Stimulated activated CD4-positive, alpha-beta T cell treated with anti-CD3 and anti-CD28 coated beads, Interleukin-12 subunit alpha, Interleukin-12 subunit beta, amount 100 ng/mL, for 48 hours (primary cell): ENCODE results near the gene RETREG2.
A peak's percentile ranks its signal among the peaks of the same experiment; 100 is the strongest.

Experiments
- DNase-seq, 3 donors: peaks; one replicate each; pipeline ENCODE4 v3.0.0-alpha.2; 2020; ENCODE audit warnings: low read depth in 2 of 3, low spot score in 1 of 3

The RETREG2 gene

GRCh38 chr2:219214786-219215185 is 36.7 kb downstream of the RETREG2 start:
- DNase-seq, result no peak

- DNase-seq, result no peak
These were observed 37.9 kb downstream of the RETREG2 start for GRCh38 chr2:219215871-219216534.

- no peak for DNase-seq
These were observed 38.5 kb downstream of the RETREG2 start for GRCh38 chr2:219216535-219216915.

GRCh38 chr2:219218217-219218731 is 40.2 kb downstream of the RETREG2 start:
- DNase-seq, result peak in 1 of 3 donors; percentile 24

GRCh38 chr2:219218732-219219701 is 40.9 kb downstream of the RETREG2 start, which contains the start of gene ABCB6:
ABCB6 (minus strand) TSS chr2:219218958; CDS start chr2:219218673, 285 bp downstream.
- DNase-seq, result peak; percentile 85 to 88 (median 85)

- no peak for DNase-seq
These were observed 41.9 kb downstream of the RETREG2 start for GRCh38 chr2:219219784-219220532.

GRCh38 chr2:219220652-219221402 is 42.8 kb downstream of the RETREG2 start:
- DNase-seq, result no peak

- DNase-seq, result no peak
These were observed 44.0 kb downstream of the RETREG2 start for GRCh38 chr2:219221957-219222518.

GRCh38 chr2:219223831-219224610 is 45.9 kb downstream of the RETREG2 start:
- no peak for DNase-seq

- DNase-seq, result no peak
These were observed 47.3 kb downstream of the RETREG2 start for GRCh38 chr2:219225350-219225749.

- DNase-seq, result no peak
These were observed 50.2 kb downstream of the RETREG2 start for GRCh38 chr2:219228041-219228910.

GRCh38 chr2:219228911-219229304 is 50.8 kb downstream of the RETREG2 start:
- DNase-seq, result no peak

GRCh38 chr2:219229305-219230058 is 51.4 kb downstream of the RETREG2 start, which contains the start of the genes ANKZF1 and ATG9A:
ANKZF1 (plus strand) TSS chr2:219229806; CDS start chr2:219230258, 452 bp downstream.
ATG9A (minus strand) TSS chr2:219229636; CDS start chr2:219228024, 1,612 bp downstream.
- peak; percentile 97 to 98 (median 97) for DNase-seq

GRCh38 chr2:219230059-219230540 is 52.0 kb downstream of the RETREG2 start:
- DNase-seq, result peak; percentile 34 to 58 (median 42)

- DNase-seq, result no peak
These were observed 56.3 kb downstream of the RETREG2 start for GRCh38 chr2:219234331-219234730.
